MV-4-11 (cell line): Measurements from ENCODE around the gene RIPK4.
A peak's percentile ranks its signal among the peaks of the same experiment; 100 is the strongest.

Experiments
- DNase-seq: peaks from one replicate; lab custom pipeline; 2025; lab: John Stamatoyannopoulos, UW

Gene RIPK4

DNA sequence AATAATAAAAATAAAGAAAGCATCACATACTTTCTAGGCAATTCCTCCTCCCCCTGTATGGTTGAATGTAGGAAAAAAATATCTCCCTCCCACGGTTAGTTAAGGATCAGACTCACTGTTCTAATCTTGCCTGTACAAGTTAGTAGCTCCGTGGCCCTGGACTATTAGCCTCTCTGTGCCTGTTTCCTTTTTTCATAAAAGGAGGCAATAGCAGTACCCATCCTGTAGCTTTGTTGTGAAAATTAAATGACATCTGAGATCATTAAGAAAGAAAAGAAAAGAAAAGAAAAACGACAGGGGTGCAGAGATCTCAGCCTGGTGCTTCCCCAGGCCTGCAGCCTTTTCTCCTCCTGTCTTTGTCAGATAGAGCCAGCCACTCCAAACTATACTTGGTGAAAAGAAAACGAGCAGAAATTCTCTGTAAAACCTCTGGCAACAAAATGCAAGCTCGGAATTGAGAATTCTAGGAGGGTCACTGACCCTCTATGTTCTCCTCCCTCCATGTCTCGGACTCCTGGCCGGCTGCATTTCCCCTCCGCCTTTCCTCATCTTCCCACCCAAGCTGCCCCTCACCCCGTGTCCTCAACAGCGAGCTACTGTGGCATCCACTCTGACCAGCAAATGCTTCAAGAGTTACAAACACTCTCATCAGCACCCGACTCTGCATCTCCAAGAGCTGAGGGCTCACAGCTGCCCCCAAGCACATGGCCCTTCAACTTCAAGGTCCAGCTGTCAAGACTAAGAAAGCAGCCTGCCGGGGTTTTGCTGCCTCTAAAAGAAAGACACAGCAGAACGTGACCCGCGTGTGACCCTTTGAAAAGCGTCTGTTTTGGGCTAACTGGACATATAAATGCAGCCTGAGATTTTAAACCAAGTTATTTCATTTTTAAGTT, 13.6 kb downstream of the RIPK4 start:
- DNase-seq = no peak

DNA sequence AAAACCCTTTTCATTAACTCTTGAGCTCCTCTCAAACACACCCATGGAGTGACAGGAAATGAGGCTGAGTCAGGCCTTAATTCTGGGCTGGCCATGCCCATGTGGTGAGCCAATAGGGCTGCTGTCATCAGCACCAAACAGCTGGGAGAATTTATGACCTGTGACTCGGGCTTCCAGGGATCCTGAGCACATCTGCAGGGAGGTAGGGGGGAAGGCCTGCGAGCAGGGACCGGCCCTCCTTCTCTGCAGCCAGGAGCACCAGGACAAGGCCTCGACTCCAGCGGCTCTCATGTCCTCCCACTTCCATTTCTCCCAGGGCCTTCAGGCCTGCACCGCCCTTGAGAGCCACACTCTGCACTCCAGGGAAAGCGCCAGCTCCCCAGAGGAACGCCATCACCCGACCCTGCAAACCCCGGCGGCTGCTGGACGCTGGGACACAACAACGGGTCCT, 14.6 kb downstream of the RIPK4 start:
- DNase-seq = peak; percentile 55

DNA sequence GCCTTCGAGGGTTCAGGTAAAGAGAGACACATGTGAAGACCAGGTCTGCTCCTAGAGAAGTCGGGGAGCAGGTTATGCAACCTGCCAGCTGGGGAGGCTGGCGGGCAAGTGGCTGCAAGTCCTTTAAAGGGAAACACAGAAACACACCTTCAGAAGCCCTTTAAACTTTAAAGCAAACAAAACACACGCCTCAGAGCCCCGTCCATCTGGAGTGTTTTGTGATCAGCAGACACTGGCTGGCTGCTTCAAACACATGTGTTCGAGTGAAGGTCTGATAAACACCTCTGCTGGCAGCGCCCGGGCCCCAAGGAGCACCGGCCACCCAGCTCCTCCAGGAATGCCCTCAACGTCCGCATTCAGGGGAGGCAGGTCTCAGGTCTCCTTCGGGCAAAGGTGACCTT, 15.2 kb downstream of the RIPK4 start:
- no peak for DNase-seq

GRCh38 chr21:41750532-41751151, 16.2 kb downstream of the RIPK4 start:
- no peak for DNase-seq

DNA sequence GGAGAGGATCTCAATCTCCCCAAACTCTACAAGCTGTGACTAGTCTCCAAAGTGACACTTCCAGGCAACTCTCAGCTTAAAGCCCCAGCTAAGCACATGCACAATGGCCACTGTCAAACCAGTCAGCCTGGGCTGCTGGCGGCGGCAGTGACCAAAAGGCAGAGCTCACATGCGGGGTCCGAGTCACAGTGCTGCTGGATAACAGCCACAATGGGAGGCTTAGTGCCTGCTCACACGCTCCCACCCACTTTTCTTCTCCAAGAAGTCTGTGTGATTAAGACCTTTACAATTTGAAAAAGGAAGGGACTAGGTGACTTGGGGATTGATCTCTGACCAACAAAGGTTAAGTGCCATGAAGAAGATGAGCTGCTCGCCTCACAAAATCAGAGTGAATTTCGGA, 16.8 kb downstream of the RIPK4 start:
- no peak for DNase-seq

GRCh38 chr21:41749286-41749685, 17.6 kb downstream of the RIPK4 start:
- no peak for DNase-seq

- DNase-seq = no peak
These were observed 18.7 kb downstream of the RIPK4 start for GRCh38 chr21:41747943-41748738.

- no peak for DNase-seq
These were observed 20.2 kb downstream of the RIPK4 start for GRCh38 chr21:41746744-41747006.

DNA sequence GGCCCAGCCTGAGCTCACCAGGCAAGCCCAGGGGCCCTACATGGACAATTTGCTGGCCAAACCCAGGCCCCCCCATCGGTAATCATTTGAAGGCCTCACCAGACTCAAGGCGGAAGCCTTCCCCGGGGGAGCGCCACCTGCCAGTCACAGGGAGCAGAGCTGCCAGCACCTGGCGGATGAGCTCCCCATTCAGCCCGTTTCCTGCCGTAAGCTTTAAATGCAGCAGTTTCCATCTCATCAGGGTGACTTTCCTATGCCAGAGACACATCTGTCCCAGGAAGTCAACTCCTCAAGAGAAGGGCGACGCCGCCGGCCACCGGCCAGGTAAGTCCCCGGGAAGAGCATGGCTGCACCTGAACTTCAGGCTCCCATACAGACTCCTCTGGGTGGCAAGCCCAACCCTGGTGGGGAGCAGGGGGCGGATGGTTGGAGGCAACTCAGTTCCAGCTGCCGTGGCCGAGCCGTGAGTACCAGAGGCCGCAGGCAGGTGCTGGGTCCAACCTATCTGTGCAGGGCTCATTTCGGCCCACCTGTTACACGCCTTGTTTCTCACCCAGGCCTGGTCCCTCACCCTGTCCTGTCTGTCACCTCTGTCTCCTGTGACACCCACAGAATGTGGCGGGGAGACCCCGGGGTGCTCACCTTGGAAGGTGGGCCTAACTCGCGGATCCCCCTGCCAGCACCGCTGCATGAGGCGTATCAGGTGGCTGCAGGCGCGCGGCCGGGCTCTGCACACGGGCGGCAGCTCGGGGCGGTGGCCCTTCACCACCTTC, 20.7 kb downstream of the RIPK4 start:
- DNase-seq = no peak

DNA sequence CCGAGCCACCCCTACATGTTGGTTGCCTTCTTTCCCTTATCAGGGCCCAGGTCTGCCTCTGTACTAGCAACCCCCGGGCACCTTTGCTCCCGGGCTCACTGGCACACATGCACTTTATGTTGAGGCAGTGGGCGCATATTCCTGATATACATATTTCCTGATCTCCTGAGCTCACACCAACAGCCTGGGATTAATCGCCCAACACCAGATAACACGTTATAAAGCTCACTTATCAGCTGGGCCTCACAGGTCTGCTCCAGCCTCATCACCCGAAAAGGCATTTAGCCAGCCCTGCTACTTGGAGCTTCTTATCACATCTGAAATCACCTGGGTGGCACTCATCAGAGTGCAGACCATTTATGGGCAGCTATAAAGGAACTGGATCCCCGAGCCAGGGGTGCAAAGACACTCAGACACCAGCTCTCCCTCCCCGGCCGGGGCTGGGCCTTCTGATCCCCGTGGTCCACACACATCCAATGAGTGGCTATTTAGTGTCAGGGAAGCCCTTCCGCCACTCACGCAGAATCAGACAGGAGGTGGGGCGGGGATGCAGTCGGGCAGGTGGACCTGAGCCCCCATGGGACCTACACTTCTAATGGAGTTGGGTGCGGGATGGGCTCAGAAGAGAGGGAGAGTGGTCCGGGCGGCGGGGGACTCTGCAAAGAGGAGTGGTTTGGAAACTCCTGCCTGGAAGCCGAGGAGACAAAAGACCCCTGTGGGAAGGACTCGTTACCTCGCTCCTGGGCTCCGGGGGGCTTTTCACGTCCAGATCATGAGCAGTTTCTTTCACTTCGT, 21.6 kb downstream of the RIPK4 start:
- DNase-seq = no peak

DNA sequence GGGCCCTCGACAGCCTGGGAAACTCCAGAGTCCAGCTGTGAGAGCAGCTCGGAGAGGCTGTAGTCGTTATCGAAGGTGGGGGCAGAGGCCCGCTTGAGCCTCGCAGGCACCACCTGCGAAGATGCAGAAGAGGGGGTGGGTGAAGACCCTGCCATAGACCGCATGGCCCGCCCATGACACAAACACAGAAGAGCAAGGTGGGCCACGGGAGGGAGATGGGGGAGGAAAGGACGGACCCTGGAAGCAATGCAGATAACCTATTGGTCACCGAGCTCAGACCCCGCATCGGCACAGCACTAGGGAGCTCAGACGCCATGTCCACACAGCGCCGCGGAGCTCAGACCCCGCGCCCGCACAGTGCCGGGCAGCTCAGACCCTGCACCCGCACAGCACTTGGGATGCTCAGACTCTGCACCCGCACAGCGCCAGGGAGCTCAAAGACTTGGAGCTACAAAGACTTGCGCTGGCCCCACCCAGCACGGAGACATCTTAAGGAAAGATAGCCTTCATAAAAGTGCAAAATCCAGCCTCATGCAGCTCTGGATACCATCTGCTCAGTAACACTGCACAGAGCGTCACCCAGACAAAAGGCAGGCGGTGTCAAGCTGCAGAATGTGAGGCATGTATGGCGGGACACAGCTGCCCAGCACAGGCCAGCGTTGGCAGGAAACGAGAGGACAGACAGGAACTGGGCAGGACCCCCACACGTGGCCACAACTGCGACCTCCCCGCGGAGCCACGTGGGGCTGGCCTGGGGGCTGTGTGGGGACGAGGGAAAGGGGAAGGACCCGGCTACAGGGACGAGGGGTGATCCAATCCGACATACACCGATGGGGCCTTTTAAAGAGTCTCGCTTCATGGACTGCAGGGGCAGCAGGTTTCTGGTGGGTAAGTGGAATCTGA, 22.6 kb downstream of the RIPK4 start:
- DNase-seq = no peak

DNA sequence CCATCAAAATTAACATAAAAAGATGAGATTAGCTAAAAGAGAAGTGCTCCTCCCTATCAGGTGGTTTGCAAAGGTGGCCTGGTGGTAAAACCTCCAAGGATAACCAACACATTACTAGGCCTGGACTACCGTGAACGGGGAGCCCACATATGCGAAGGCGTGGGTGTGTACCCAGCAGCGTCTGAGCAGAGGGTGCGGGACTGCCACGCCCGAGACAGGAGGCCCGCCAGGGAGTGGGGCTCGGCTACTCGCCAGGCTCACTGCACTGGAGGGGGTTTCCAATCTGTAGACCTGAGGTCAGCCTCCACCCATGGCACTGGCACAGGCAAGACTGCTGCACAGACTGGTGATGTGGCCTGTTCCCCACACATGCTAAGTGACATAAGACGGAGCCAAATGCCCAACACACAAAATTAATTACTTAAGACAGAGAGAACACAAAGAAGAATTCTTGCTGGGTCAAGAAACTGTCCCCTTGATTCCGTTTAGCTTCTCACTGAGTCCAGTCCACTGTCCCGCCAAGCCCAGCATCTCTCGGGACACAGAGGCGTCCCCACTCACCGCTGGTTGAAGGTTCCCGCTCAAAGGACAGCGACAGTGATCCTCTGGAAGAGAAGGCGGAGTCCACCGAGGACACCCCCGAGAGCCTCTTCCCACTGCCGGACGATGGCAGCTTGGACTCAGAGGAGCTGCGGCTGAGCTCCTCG, 23.4 kb downstream of the RIPK4 start:
- no peak for DNase-seq

DNA sequence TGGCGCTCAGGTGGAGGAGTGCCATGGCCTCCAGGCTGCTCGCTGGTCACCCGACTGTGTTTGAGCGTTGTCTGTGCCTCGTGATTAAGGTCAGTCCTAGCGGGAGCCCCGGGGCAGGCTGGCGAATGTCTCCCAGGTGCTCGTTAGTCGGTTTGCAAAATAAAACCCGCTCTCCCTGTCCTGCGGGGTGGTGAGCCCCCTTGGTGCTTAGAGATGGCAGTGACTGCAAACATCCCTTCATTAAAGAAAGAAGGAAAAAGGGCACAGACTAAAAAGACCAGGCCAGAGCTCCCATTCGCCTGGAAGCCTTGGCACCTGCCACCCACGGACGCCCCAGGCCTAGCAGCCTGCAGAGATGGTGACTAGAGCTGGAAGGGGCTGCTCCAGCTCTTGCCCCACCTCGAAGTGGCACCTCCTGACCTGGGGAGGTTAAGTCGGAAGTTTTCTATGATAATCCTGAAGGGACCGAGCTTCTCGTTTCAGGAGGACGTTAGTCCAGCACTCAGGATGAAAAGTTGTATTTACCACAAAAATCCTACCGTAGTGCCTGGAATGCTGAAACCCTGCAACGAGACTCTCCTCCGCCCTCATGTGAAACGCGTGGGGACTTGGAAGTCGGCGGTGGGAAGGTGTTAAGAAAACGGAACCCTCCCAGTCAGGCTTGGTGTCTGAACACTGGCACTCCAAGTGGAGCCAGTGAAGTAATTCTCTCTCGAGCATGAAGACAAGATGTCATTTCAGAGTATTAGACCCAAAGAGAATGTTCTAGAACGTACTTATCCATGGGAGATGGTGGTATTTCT, 24.6 kb downstream of the RIPK4 start:
- DNase-seq = no peak

DNA sequence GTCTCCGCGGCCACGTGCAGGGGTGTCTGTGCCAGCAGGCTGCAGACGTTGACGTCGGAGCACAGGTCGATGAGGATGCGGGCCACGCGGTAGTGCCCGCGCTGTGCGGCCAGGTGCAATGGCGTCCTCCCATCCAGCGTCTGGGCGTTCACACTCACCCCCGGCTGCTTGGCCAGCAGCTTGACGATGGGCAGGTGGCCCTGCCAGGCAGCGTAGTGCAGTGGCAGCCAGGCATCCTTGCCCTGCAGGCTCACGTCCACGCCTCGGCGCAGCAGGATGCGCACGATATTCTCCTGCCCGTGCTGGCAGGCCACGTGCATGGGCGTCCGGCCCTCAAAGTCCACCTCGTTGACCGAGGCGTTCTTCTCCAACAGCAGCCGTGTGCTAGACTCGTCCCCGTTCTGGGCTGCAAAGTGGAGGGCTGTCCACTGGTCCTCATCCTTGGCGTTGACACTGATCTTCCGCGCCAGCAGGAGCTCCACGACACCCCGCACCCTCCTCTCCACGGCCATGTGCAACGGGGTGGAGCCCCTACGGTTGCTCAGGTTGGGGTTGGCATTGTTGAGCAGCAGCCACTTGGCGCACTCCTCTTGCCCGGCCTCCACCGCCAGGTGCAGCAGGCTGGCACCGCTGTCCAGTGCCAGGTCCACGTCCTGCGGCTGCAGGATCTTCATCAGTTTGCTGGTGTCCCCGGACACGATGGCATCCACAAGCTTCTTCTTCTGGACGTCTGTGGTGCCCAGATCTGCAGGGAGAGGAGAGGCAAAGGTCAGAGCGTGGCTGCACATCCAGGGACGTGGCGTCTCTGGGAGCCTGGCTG, 25.4 kb downstream of the RIPK4 start:
- DNase-seq = no peak

- DNase-seq = no peak
These were observed 26.1 kb downstream of the RIPK4 start for GRCh38 chr21:41740604-41741252.

- DNase-seq = no peak
These were observed 26.9 kb downstream of the RIPK4 start for GRCh38 chr21:41739936-41740335.

DNA sequence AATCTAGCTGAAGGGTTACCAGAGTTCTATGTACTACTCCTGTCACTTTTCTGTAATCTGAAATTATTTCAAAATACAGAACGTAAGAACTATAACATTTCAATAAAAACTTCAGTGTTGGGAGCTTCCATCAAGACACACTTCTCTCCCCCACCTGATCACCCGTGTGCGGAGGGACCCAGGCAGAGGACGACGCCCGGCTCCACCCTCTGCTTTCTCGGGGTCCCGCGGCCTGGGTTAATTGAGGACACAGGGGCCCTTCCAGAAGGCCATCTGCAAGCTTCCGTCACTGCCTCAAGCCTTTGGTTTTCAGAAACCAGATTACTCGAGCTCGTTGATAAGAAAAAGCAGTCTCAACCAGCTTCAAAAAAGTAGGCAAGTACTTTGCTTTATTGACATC, 27.8 kb downstream of the RIPK4 start:
- no peak for DNase-seq
